ENCODE measurements around the gene USP8. TPM values are rescaled to one million over a fixed set of nuclear protein-coding genes. Genes with fewer than 3 reads are reported as not detected.

USP8 gene
- total RNA-seq, 4 donors from 2014 or later, result 45.9 to 70.0 (median 55.4) TPM

GRCh38 chr15:50549326-50549725 is 125.1 kb downstream of the USP8 start:
- no peaks in the 10 kb centered on the region for H3K9me3 ChIP-seq
- no peak overlapping the region for H3K27ac ChIP-seq
- H3K27me3 ChIP-seq, result no peaks in the 10 kb centered on the region
- TF ChIP-seq POLR2AphosphoS5 (IDR thresholded peaks at IDR 0.05) (no peak), EP300 (IDR thresholded peaks at IDR 0.05) (no peak), POLR2A (IDR thresholded peaks at IDR 0.05) (no peak)
- H3K4me3 ChIP-seq, result no peak overlapping the region
- no peak for ATAC-seq
- no peaks in the 10 kb centered on the region for H3K36me3 ChIP-seq
- no peaks in the 10 kb centered on the region for H3K4me1 ChIP-seq
- 80 to 85% methylated on average over 1 to 7 of the region's 7 CpGs for WGBS, 2 donors (ENCODE audit: low coverage in 1 of 2)

DNA sequence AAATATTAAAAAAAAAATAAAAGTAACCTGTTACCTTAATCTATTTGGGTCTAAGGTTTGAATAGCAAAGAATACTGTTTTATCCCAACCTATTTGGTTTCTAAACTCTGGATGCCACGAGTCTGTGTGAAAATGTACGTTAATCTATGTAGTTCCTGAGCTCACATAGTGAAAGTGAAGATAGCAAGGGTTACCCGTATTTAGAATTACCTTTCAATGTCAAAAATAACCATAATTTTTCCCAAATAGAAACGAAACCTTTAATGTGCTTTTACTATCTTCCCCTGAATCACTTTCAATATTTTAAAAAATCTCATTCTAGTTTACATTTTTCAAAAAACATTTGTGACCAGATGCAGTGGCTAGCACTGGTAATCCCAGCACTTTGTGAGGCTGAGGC is 128.0 kb downstream of the USP8 start:
- 83 to 86% methylated on average over 4 of the region's 4 CpGs for WGBS, 2 donors (ENCODE audit: low coverage in 1 of 2)
- no peaks in the 10 kb centered on the region for H3K9me3 ChIP-seq

GRCh38 chr15:50556642-50557371 is 132.6 kb downstream of the USP8 start:
- H3K36me3 ChIP-seq, result peaks cover 0 to 51% of the 10 kb centered on the region in 2 donors
- WGBS, 2 donors (ENCODE audit: low coverage in 1 of 2), result 94 to 97% methylated on average over 2 of the region's 2 CpGs
- H3K4me1 ChIP-seq, result no peaks in the 10 kb centered on the region
- H3K9me3 ChIP-seq, result no peaks in the 10 kb centered on the region
- no peaks in the 10 kb centered on the region for H3K27me3 ChIP-seq
- ATAC-seq, result no peak
- TF ChIP-seq POLR2A (IDR thresholded peaks at IDR 0.05), result no peak
- H3K27ac ChIP-seq, result no peak overlapping the region
- H3K4me3 ChIP-seq, result no peak overlapping the region

More for the DNA sequence above, 128.0 kb downstream of the USP8 start:
- ATAC-seq, result no peak
- Histone ChIP-seq H3K36me3 (peaks cover 0 to 13% of the 10 kb centered on the region in 2 donors), H3K4me3 (no peak overlapping the region), H3K4me1 (no peaks in the 10 kb centered on the region), H3K27ac (no peak overlapping the region), H3K27me3 (no peaks in the 10 kb centered on the region)
- TF ChIP-seq EP300 (IDR thresholded peaks at IDR 0.05), result no peak
- no peak for TF ChIP-seq POLR2A (IDR thresholded peaks at IDR 0.05)
- no peak for TF ChIP-seq POLR2AphosphoS5 (IDR thresholded peaks at IDR 0.05)
- TF ChIP-seq, protein P1, sequence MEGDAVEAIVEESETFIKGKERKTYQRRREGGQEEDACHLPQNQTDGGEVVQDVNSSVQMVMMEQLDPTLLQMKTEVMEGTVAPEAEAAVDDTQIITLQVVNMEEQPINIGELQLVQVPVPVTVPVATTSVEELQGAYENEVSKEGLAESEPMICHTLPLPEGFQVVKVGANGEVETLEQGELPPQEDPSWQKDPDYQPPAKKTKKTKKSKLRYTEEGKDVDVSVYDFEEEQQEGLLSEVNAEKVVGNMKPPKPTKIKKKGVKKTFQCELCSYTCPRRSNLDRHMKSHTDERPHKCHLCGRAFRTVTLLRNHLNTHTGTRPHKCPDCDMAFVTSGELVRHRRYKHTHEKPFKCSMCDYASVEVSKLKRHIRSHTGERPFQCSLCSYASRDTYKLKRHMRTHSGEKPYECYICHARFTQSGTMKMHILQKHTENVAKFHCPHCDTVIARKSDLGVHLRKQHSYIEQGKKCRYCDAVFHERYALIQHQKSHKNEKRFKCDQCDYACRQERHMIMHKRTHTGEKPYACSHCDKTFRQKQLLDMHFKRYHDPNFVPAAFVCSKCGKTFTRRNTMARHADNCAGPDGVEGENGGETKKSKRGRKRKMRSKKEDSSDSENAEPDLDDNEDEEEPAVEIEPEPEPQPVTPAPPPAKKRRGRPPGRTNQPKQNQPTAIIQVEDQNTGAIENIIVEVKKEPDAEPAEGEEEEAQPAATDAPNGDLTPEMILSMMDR (IDR thresholded peaks at IDR 0.05), result no peak

GRCh38 chr15:50558012-50558411 is 133.8 kb downstream of the USP8 start:
- peaks cover 0 to 61% of the 10 kb centered on the region in 2 donors for H3K36me3 ChIP-seq
- no peak overlapping the region for H3K4me3 ChIP-seq
- no peaks in the 10 kb centered on the region for H3K9me3 ChIP-seq
- TF ChIP-seq POLR2A (IDR thresholded peaks at IDR 0.05) (no peak), EP300 (IDR thresholded peaks at IDR 0.05) (no peak), POLR2AphosphoS5 (IDR thresholded peaks at IDR 0.05) (no peak)
- TF ChIP-seq, protein P1 (IDR thresholded peaks at IDR 0.05), result no peak
- H3K27ac ChIP-seq, result no peak overlapping the region
- no peaks in the 10 kb centered on the region for H3K27me3 ChIP-seq
- H3K4me1 ChIP-seq, result no peaks in the 10 kb centered on the region
- WGBS, 2 donors (ENCODE audit: low coverage in 1 of 2), result 96% methylated on average over 2 of the region's 2 CpGs; no CpG with 5 or more reads in 1 of the 2 donors
- ATAC-seq, result no peak

GRCh38 chr15:50562735-50563640 is 138.8 kb downstream of the USP8 start:
- Histone ChIP-seq H3K9me3 (no peaks in the 10 kb centered on the region), H3K36me3 (peaks cover 0 to 83% of the 10 kb centered on the region in 2 donors), H3K4me1 (no peaks in the 10 kb centered on the region), H3K27ac (no peak overlapping the region), H3K27me3 (no peaks in the 10 kb centered on the region), H3K4me3 (no peak overlapping the region)
- 84 to 90% methylated on average over 3 to 4 of the region's 4 CpGs for WGBS, 2 donors (ENCODE audit: low coverage in 1 of 2)
- no peak for ATAC-seq
- TF ChIP-seq, protein P1 (IDR thresholded peaks at IDR 0.05), result no peak
- no peak for TF ChIP-seq POLR2AphosphoS5 (IDR thresholded peaks at IDR 0.05)
- no peak for TF ChIP-seq POLR2A (IDR thresholded peaks at IDR 0.05)
- TF ChIP-seq EP300 (IDR thresholded peaks at IDR 0.05), result no peak
